ENCODE results near the gene MCC.

DNA sequence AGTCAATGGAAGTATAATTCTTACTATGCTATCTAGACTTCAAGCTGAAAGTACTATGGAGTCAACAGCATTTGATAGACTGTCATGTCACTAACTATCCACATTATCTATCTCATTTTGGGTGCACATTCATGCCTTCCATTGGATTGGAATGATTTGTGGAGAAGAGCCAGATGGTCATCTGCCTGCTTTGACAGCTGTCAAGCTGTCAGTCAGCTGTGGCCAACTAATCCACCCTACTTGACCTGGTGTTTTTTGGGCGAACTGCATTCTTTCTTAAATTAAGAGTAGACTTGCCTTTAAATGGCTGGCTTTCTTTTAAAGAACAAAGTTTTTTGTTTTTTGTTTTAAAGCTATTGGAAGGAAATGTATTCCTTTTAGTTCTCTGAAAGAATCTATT, 360.2 kb downstream of the MCC start:
- TF ChIP-seq, protein P1, sequence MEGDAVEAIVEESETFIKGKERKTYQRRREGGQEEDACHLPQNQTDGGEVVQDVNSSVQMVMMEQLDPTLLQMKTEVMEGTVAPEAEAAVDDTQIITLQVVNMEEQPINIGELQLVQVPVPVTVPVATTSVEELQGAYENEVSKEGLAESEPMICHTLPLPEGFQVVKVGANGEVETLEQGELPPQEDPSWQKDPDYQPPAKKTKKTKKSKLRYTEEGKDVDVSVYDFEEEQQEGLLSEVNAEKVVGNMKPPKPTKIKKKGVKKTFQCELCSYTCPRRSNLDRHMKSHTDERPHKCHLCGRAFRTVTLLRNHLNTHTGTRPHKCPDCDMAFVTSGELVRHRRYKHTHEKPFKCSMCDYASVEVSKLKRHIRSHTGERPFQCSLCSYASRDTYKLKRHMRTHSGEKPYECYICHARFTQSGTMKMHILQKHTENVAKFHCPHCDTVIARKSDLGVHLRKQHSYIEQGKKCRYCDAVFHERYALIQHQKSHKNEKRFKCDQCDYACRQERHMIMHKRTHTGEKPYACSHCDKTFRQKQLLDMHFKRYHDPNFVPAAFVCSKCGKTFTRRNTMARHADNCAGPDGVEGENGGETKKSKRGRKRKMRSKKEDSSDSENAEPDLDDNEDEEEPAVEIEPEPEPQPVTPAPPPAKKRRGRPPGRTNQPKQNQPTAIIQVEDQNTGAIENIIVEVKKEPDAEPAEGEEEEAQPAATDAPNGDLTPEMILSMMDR (conservative IDR thresholded peaks at IDR 0.05; ENCODE audit: low read depth, low read length), result no peak
- no peak for TF ChIP-seq EZH2 (IDR thresholded peaks at IDR 0.05; ENCODE audit: borderline replicate concordance, low read depth, low read length, poor library complexity, severe bottlenecking)

Data from A673 (cell line).